B cell (primary cell): ENCODE measurements around the gene MRPL20. TPM values are rescaled to one million over a fixed set of nuclear protein-coding genes. Genes with fewer than 3 reads are reported as not detected.
"Not testable (repeated sequence)": the region's sequence is repeated elsewhere in the genome, so short reads cannot be mapped to it uniquely, and the experiment has no call there.

Experiments
- ATAC-seq: fragments of 200-7000 bp; cut with Tn5 transposase; one replicate; pipeline ENCODE4 v1.10.0; 2021; ENCODE audit warnings: low read depth, mild to moderate bottlenecking, moderate number of reproducible peaks, moderate library complexity
- CTCF ChIA-PET: fragments of 350-600 bp; sonication (Branson Sonifier 250); formaldehyde crosslinking; loops from one replicate; lab custom pipeline; 2021; ENCODE audit warnings: antibody characterized with exemption, inconsistent platforms; lab: Charles Lee
- POLR2A ChIA-PET: fragments of 350-600 bp; sonication (Branson Sonifier 250); formaldehyde crosslinking; loops from one replicate; lab custom pipeline; 2021; ENCODE audit warnings: antibody characterized with exemption; lab: Charles Lee
- DNase-seq: peaks from one replicate; pipeline ENCODE4 v3.0.0; 2013
- H2AFZ ChIP-seq: 2 replicates; pipeline ENCODE4 v1.6.1; 2012; ENCODE audit warnings: mild to moderate bottlenecking, low read depth, low read length; ENCODE audit not compliant: insufficient read depth, poor library complexity, severe bottlenecking
- H3K27ac ChIP-seq, 2 donors: 1 replicate in 1 of 2; 2 replicates in 1 of 2; pipeline ENCODE4 v1.5.1; 2012 to 2013; ENCODE audit warnings: low read length in 2 of 2, mild to moderate bottlenecking in 2 of 2, moderate library complexity in 1 of 2
- H3K27me3 ChIP-seq, 4 experiments: fragments of 200-600 bp in 1 of 4; sonication (generic) in 1 of 4; replicated peaks in 1 of 4; 1 replicate in 2 of 4; 2 replicates in 2 of 4; pipeline versions ENCODE4 v1.6.1 to v1.7.0; 2013 to 2016; ENCODE audit warnings: low read length in 3 of 4, mild to moderate bottlenecking in 2 of 4, mixed read lengths in 1 of 4, moderate library complexity in 1 of 4; ENCODE audit not compliant: insufficient read depth in 4 of 4, control insufficient read depth in 3 of 4; ENCODE audit errors: control extremely low read depth in 1 of 4
- H3K36me3 ChIP-seq, 2 experiments: replicated peaks in 1 of 2; 1 replicate in 1 of 2; 2 replicates in 1 of 2; pipeline versions ENCODE4 v1.6.1 to v1.7.1; 2013; ENCODE audit warnings: low read length in 1 of 2; ENCODE audit not compliant: insufficient read depth in 2 of 2, control insufficient read depth in 1 of 2; ENCODE audit errors: control extremely low read depth in 1 of 2, extremely low read depth in 1 of 2
- H3K4me1 ChIP-seq, 2 donors: fragments of 200-600 bp in 1 of 2; sonication (generic) in 1 of 2; 1 replicate in 1 of 2; 2 replicates in 1 of 2; pipeline versions ENCODE4 v1.5.1 to v1.6.1; 2013 to 2017; ENCODE audit warnings: low read length in 2 of 2; ENCODE audit not compliant: control insufficient read depth in 2 of 2, insufficient read depth in 2 of 2
- H3K4me2 ChIP-seq: replicated peaks from 2 replicates; pipeline ENCODE3; 2012; ENCODE audit warnings: mild to moderate bottlenecking, low read depth, low read length; ENCODE audit not compliant: poor library complexity, severe bottlenecking
- H3K4me3 ChIP-seq, 5 experiments: fragments of 200-600 bp in 1 of 5; sonication (generic) in 1 of 5; 1 replicate in 3 of 5; 2 replicates in 2 of 5; pipeline versions ENCODE4 v1.5.1 to v1.7.0; 2011 to 2016; ENCODE audit warnings: low read length in 4 of 5, mild to moderate bottlenecking in 4 of 5, low read depth in 2 of 5, control low read depth in 1 of 5, moderate library complexity in 1 of 5; ENCODE audit not compliant: insufficient read depth in 1 of 5; ENCODE audit errors: control extremely low read depth in 1 of 5, extremely low read depth in 1 of 5
- H3K79me2 ChIP-seq: fragments of 200-600 bp; sonication (generic); one replicate; pipeline ENCODE4 v1.6.0; 2016; ENCODE audit warnings: low read length; ENCODE audit not compliant: control insufficient read depth, insufficient read depth
- H3K9ac ChIP-seq: fragments of 200-600 bp; sonication (generic); 2 replicates; pipeline ENCODE4 v1.6.1; 2017; ENCODE audit warnings: mild to moderate bottlenecking, low read length, moderate library complexity
- H3K9me3 ChIP-seq, 3 donors: one replicate each; pipeline versions ENCODE4 v1.6.1 to v1.7.1; 2013; ENCODE audit warnings: low read length in 2 of 3; ENCODE audit not compliant: control insufficient read depth in 2 of 3, insufficient read depth in 1 of 3; ENCODE audit errors: control extremely low read depth in 1 of 3
- H4K20me1 ChIP-seq: 2 replicates; pipeline ENCODE4 v1.6.0; 2012; ENCODE audit warnings: mild to moderate bottlenecking, low read length; ENCODE audit not compliant: insufficient read depth, control insufficient read depth, poor library complexity, severe bottlenecking
- H3K27ac Mint-ChIP-seq: one replicate; pipeline ENCODE4 v1.8.0; 2021; ENCODE audit warnings: mixed read lengths
- H3K27me3 Mint-ChIP-seq: one replicate; pipeline ENCODE4 v1.8.0; 2021; ENCODE audit warnings: mixed read lengths
- H3K4me1 Mint-ChIP-seq: one replicate; pipeline ENCODE4 v1.8.0; 2021; ENCODE audit warnings: mixed read lengths
- H3K4me3 Mint-ChIP-seq: one replicate; pipeline ENCODE4 v1.8.0; 2021; ENCODE audit warnings: mixed read lengths
- H3K9me3 Mint-ChIP-seq: one replicate; pipeline ENCODE4 v1.8.0; 2022; ENCODE audit warnings: mixed read lengths; ENCODE audit not compliant: insufficient read depth
- EZH2 ChIP-seq: IDR thresholded peaks from 2 replicates; pipeline ENCODE4 v1.6.1; 2012; ENCODE audit warnings: borderline replicate concordance, low read depth, mild to moderate bottlenecking, moderate library complexity, low read length; ENCODE audit not compliant: insufficient read depth, poor library complexity, severe bottlenecking
- WGBS: methylation state at CpG from one replicate; pipeline ENCODE4 v1.1.5; 2013; ENCODE audit warnings: missing lambda C conversion rate; ENCODE audit not compliant: insufficient coverage; 5-methylcytosine and 5-hydroxymethylcytosine counted together
- intact Hi-C: fragments of 100-400 bp; cut with micrococcal nuclease; formaldehyde crosslinking; loops from one replicate; pipeline ENCODE4 v1.10.0; 2022
- polyA plus RNA-seq: library from polyadenylated mRNA; depleted of rRNA; stranded (reverse); fragments of >200 nt; gene quantifications from 2 replicates; pipeline ENCODE4 v1.2.3, GENCODE V29; 2012
- total RNA-seq, 2 donors: library from RNA; stranded (reverse); fragments of 120-200 nt in 1 of 2; gene quantifications; 1 replicate in 1 of 2; 2 replicates in 1 of 2; pipeline versions ENCODE4 v1.2.3 to v1.2.4, GENCODE V29; 2013 to 2022
- TF ChIP-seq, protein P1 (sequence below): fragments of 200-600 bp; IDR thresholded peaks from one replicate; pipeline ENCODE4 v1.8.0; 2022; ENCODE audit warnings: antibody characterized with exemption, mild to moderate bottlenecking

MRPL20 gene
- total and polyA plus RNA-seq, 2 donors (not counting 1 experiment from before 2014, with no cell fraction given): 55.9 to 119 TPM

GRCh38 chr1:1452882-1453281 lies 45.8 kb upstream of the MRPL20 start:
- no peak overlapping the region for H3K4me3 Mint-ChIP-seq
- no peak overlapping the region for H3K4me2 ChIP-seq
- CTCF ChIA-PET: no interaction called here
- POLR2A ChIA-PET: no interaction called here
- no peak overlapping the region for H3K4me3 ChIP-seq
- 96% methylated on average over 15 of the region's 16 CpGs for WGBS
- TF ChIP-seq EZH2: no peak
- TF ChIP-seq, protein P1, sequence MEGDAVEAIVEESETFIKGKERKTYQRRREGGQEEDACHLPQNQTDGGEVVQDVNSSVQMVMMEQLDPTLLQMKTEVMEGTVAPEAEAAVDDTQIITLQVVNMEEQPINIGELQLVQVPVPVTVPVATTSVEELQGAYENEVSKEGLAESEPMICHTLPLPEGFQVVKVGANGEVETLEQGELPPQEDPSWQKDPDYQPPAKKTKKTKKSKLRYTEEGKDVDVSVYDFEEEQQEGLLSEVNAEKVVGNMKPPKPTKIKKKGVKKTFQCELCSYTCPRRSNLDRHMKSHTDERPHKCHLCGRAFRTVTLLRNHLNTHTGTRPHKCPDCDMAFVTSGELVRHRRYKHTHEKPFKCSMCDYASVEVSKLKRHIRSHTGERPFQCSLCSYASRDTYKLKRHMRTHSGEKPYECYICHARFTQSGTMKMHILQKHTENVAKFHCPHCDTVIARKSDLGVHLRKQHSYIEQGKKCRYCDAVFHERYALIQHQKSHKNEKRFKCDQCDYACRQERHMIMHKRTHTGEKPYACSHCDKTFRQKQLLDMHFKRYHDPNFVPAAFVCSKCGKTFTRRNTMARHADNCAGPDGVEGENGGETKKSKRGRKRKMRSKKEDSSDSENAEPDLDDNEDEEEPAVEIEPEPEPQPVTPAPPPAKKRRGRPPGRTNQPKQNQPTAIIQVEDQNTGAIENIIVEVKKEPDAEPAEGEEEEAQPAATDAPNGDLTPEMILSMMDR: no peak
- H4K20me1 ChIP-seq: no peaks in the 10 kb centered on the region
- no peaks in the 10 kb centered on the region for H3K27me3 ChIP-seq
- H3K27me3 Mint-ChIP-seq: peaks cover 3% of the 10 kb centered on the region
- H3K9me3 ChIP-seq: no peaks in the 10 kb centered on the region
- intact Hi-C loops: no loop called here
- no peak overlapping the region for H3K27ac ChIP-seq
- no peaks in the 10 kb centered on the region for H3K9me3 Mint-ChIP-seq
- no peaks in the 10 kb centered on the region for H3K4me1 Mint-ChIP-seq
- H3K4me1 ChIP-seq: no peaks in the 10 kb centered on the region
- no peak overlapping the region for H2AFZ ChIP-seq
- H3K9ac ChIP-seq: no peak overlapping the region
- H3K79me2 ChIP-seq: no peaks in the 10 kb centered on the region
- no peak for DNase-seq
- no peaks in the 10 kb centered on the region for H3K36me3 ChIP-seq
- no peak for ATAC-seq
- H3K27ac Mint-ChIP-seq: no peak overlapping the region

GRCh38 chr1:1452365-1452739 lies 45.3 kb upstream of the MRPL20 start:
- 77% methylated on average over 5 of the region's 8 CpGs for WGBS
- H3K4me3 ChIP-seq, ATAC-seq, POLR2A ChIA-PET, H3K9me3 Mint-ChIP-seq, intact Hi-C loops, CTCF ChIA-PET, H3K4me2 ChIP-seq, H4K20me1 ChIP-seq, H3K4me1 Mint-ChIP-seq, H3K4me1 ChIP-seq, H3K36me3 ChIP-seq, H3K27me3 Mint-ChIP-seq, H3K27me3 ChIP-seq, H3K9me3 ChIP-seq, H3K9ac ChIP-seq, DNase-seq, H3K79me2 ChIP-seq, H3K4me3 Mint-ChIP-seq, H3K27ac ChIP-seq, H2AFZ ChIP-seq, H3K27ac Mint-ChIP-seq: not testable (repeated sequence)
